Mucosa of stomach (tissue), 1 donor: ENCODE results near the gene PCDHAC2.

ENCODE experiments used
- H3K27me3 ChIP-seq: one replicate; pipeline ENCODE4 v1.7.0; 2013; ENCODE audit warnings: mild to moderate bottlenecking, low read length; ENCODE audit not compliant: control insufficient read depth, insufficient read depth
- H3K36me3 ChIP-seq: one replicate; pipeline ENCODE4 v1.7.0; 2013; ENCODE audit warnings: low read length; ENCODE audit not compliant: control insufficient read depth, insufficient read depth
- H3K4me1 ChIP-seq: one replicate; pipeline ENCODE4 v1.7.0; 2013; ENCODE audit warnings: mild to moderate bottlenecking, low read length; ENCODE audit not compliant: control insufficient read depth, insufficient read depth
- H3K4me3 ChIP-seq: one replicate; pipeline ENCODE4 v1.7.0; 2013; ENCODE audit warnings: low read length
- H3K9ac ChIP-seq: one replicate; pipeline ENCODE4 v1.7.0; 2013; ENCODE audit warnings: mild to moderate bottlenecking, low read length, moderate library complexity
- H3K9me3 ChIP-seq: one replicate; pipeline ENCODE4 v1.7.0; 2013; ENCODE audit warnings: mild to moderate bottlenecking, low read length, moderate library complexity; ENCODE audit not compliant: control insufficient read depth
- donor health status: Pancreatic carcinoma.

Gene PCDHAC2

GRCh38 chr5:140989254-140990020 is 23.2 kb downstream of the PCDHAC2 start:
- Histone ChIP-seq H3K9ac (no peak overlapping the region), H3K9me3 (no peaks in the 10 kb centered on the region), H3K4me1 (no peaks in the 10 kb centered on the region), H3K4me3 (no peak overlapping the region), H3K27me3 (no peaks in the 10 kb centered on the region), H3K36me3 (no peaks in the 10 kb centered on the region)

GRCh38 chr5:140992828-140993227 is 26.6 kb downstream of the PCDHAC2 start:
- Histone ChIP-seq H3K9ac (no peak overlapping the region), H3K36me3 (no peaks in the 10 kb centered on the region), H3K9me3 (no peaks in the 10 kb centered on the region), H3K27me3 (no peaks in the 10 kb centered on the region), H3K4me3 (no peak overlapping the region), H3K4me1 (no peaks in the 10 kb centered on the region)

GRCh38 chr5:140996060-140996459 is 29.8 kb downstream of the PCDHAC2 start:
- H3K36me3 ChIP-seq: no peaks in the 10 kb centered on the region
- no peak overlapping the region for H3K9ac ChIP-seq
- H3K4me1 ChIP-seq: no peaks in the 10 kb centered on the region
- H3K4me3 ChIP-seq: no peak overlapping the region
- H3K27me3 ChIP-seq: no peaks in the 10 kb centered on the region
- no peaks in the 10 kb centered on the region for H3K9me3 ChIP-seq

- Histone ChIP-seq H3K4me3 (no peak overlapping the region), H3K27me3 (no peaks in the 10 kb centered on the region), H3K9me3 (no peaks in the 10 kb centered on the region), H3K4me1 (peaks cover 4% of the 10 kb centered on the region), H3K9ac (no peak overlapping the region), H3K36me3 (no peaks in the 10 kb centered on the region)
These were observed 32.7 kb downstream of the PCDHAC2 start for GRCh38 chr5:140998921-140999410.

- H3K27me3 ChIP-seq: no peaks in the 10 kb centered on the region
- H3K9ac ChIP-seq: no peak overlapping the region
- peaks cover 4% of the 10 kb centered on the region for H3K4me1 ChIP-seq
- H3K9me3 ChIP-seq: no peaks in the 10 kb centered on the region
- H3K36me3 ChIP-seq: no peaks in the 10 kb centered on the region
- no peak overlapping the region for H3K4me3 ChIP-seq
These were observed 35.2 kb downstream of the PCDHAC2 start for GRCh38 chr5:141001446-141001843.

GRCh38 chr5:141001844-141002604 is 35.7 kb downstream of the PCDHAC2 start:
- no peaks in the 10 kb centered on the region for H3K36me3 ChIP-seq
- H3K4me1 ChIP-seq: peaks cover 4% of the 10 kb centered on the region
- H3K9ac ChIP-seq: no peak overlapping the region
- no peak overlapping the region for H3K4me3 ChIP-seq
- H3K9me3 ChIP-seq: no peaks in the 10 kb centered on the region
- H3K27me3 ChIP-seq: no peaks in the 10 kb centered on the region

GRCh38 chr5:141002605-141002965 is 36.3 kb downstream of the PCDHAC2 start:
- Histone ChIP-seq H3K9ac (no peak overlapping the region), H3K4me3 (no peak overlapping the region), H3K27me3 (no peaks in the 10 kb centered on the region)

GRCh38 chr5:141003031-141003430 is 36.8 kb downstream of the PCDHAC2 start:
- no peaks in the 10 kb centered on the region for H3K27me3 ChIP-seq
- no peaks in the 10 kb centered on the region for H3K36me3 ChIP-seq
- no peak overlapping the region for H3K4me3 ChIP-seq
- H3K9me3 ChIP-seq: no peaks in the 10 kb centered on the region
- H3K4me1 ChIP-seq: peaks cover 4% of the 10 kb centered on the region
- H3K9ac ChIP-seq: no peak overlapping the region

More at GRCh38 chr5:141002605-141002965, 36.3 kb downstream of the PCDHAC2 start:
- Histone ChIP-seq H3K4me1 (peaks cover 4% of the 10 kb centered on the region), H3K9me3 (no peaks in the 10 kb centered on the region), H3K36me3 (no peaks in the 10 kb centered on the region)

GRCh38 chr5:141003791-141004611 is 37.7 kb downstream of the PCDHAC2 start:
- H3K9me3 ChIP-seq: no peaks in the 10 kb centered on the region
- H3K27me3 ChIP-seq: no peaks in the 10 kb centered on the region
- no peaks in the 10 kb centered on the region for H3K36me3 ChIP-seq
- no peak overlapping the region for H3K4me3 ChIP-seq
- H3K4me1 ChIP-seq: peaks cover 4% of the 10 kb centered on the region
- no peak overlapping the region for H3K9ac ChIP-seq

GRCh38 chr5:141007791-141008190 is 41.5 kb downstream of the PCDHAC2 start:
- Histone ChIP-seq H3K9me3 (no peaks in the 10 kb centered on the region), H3K4me3 (no peak overlapping the region), H3K4me1 (no peaks in the 10 kb centered on the region), H3K36me3 (no peaks in the 10 kb centered on the region), H3K9ac (no peak overlapping the region), H3K27me3 (no peaks in the 10 kb centered on the region)

GRCh38 chr5:141010047-141010793 is 43.9 kb downstream of the PCDHAC2 start:
- H3K9me3 ChIP-seq: no peaks in the 10 kb centered on the region

More at GRCh38 chr5:141010047-141010793, 43.9 kb downstream of the PCDHAC2 start:
- Histone ChIP-seq H3K27me3 (no peaks in the 10 kb centered on the region), H3K4me1 (no peaks in the 10 kb centered on the region), H3K9ac (no peak overlapping the region), H3K36me3 (no peaks in the 10 kb centered on the region), H3K4me3 (no peak overlapping the region)
